ENCODE data around the gene PHAX.
"Not testable (repeated sequence)": the region's sequence is repeated elsewhere in the genome, so short reads cannot be mapped to it uniquely, and the experiment has no call there.

Gene PHAX

DNA sequence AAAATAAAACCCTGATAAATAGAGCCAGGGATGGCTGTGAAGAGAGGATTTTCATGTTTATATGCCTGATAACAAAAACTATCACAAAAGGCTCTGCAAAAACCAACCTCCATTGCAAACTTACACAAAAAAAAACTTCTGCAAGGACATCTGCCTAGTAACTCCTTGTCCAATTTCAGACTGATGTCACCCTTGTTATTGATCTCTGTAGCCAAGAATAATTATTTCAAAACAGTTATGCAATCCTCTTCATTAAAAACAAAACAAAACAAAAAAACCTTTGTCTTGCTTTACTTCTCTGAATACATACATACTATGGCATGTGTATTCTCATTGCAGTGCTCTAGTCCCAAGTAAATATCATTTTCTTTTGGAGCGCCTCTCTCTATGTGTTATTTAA, 49.7 kb downstream of the PHAX start:
- Histone ChIP-seq H3K4me1 (ENCODE audit: control insufficient read depth, insufficient read depth, low read length) (no peaks in the 10 kb centered on the region), H3K4me3 (ENCODE audit: insufficient read depth, low read depth, low read length) (no peak overlapping the region), H3K27me3 (ENCODE audit: control insufficient read depth, insufficient read depth, low read length, poor library complexity, severe bottlenecking) (no peaks in the 10 kb centered on the region), H3K27ac (ENCODE audit: insufficient read depth, low read depth, low read length, poor library complexity, severe bottlenecking) (no peak overlapping the region), H3K9me3 (ENCODE audit: control insufficient read depth, low read length) (peaks cover 2% of the 10 kb centered on the region), H3K36me3 (ENCODE audit: control insufficient read depth, insufficient read depth, low read length) (no peaks in the 10 kb centered on the region)
- WGBS, 2 experiments: 87 to 97% methylated on average over 1 of the region's 1 CpG

DNA sequence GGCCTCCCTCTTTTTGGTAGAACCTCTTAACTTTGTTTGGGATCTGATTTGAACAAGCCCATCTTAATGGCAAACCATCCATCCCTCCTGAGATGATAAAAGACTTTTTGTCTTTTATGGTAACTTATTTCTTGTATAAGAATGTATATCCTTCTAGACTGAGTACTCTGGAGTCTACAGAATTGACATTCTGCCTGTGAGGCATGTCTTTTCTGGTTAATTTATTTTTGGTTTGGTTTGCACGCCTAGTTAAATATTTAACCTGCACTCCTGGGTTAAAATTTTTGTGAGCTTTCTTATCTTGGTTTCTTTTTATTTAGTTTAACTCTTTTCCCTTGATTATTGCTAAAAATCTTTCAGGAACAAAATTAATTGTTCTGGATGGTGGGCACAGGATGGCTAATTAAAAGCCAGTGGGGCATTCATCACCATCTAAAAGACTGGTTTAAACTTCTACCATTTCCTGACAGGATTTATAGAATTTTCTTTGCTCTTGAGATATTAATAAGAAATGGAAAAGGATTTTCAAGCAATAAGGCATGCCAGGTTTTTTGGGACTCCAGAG, 50.3 kb downstream of the PHAX start:
- Histone ChIP-seq H3K36me3 (ENCODE audit: control insufficient read depth, insufficient read depth, low read length) (no peaks in the 10 kb centered on the region), H3K4me1 (ENCODE audit: control insufficient read depth, insufficient read depth, low read length) (no peaks in the 10 kb centered on the region)
- 78 to 80% methylated on average over 1 of the region's 1 CpG for WGBS, 2 experiments

DNA sequence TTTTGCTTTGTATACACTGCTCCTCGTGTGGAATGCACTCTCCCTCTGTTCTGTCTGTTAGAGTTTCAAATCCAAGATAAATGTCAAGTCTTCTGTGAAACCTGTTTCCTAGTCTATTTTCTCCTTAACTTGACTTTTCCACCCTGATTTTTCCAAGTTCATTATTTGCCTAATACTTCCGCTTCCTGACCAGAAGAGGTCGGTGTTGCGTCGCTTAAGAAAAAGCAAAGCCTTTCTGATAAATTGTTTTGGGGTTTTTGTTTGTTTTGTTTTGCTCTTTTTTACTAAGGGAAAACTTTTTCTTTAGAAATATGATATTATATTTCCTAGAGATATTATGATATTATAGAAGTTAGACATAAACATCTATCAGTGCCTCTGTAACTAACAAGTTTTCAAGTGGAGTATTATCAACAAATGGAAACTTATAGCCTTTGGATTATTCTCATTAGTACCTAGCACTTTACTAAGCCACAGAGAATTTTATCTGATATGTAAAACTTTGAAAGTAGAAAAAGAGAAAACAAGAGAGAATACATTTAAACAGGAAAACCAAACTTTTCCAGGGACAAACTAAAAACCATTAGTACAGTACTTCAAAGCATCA, 55.8 kb downstream of the PHAX start:
- Histone ChIP-seq H3K4me1 (ENCODE audit: control insufficient read depth, insufficient read depth, low read length) (peaks cover 5% of the 10 kb centered on the region), H3K36me3 (ENCODE audit: control insufficient read depth, insufficient read depth, low read length) (no peaks in the 10 kb centered on the region), H3K27ac (ENCODE audit: insufficient read depth, low read depth, low read length, poor library complexity, severe bottlenecking) (no peak overlapping the region), H3K4me3 (ENCODE audit: insufficient read depth, low read depth, low read length) (no peak overlapping the region), H3K9me3 (ENCODE audit: control insufficient read depth, low read length) (no peaks in the 10 kb centered on the region), H3K27me3 (ENCODE audit: control insufficient read depth, insufficient read depth, low read length, poor library complexity, severe bottlenecking) (no peaks in the 10 kb centered on the region)
- WGBS, 2 experiments: 0 to 2% methylated on average over 2 of the region's 5 CpGs

More for the DNA sequence above, 50.3 kb downstream of the PHAX start:
- Histone ChIP-seq H3K9me3 (ENCODE audit: control insufficient read depth, low read length) (no peaks in the 10 kb centered on the region), H3K27me3 (ENCODE audit: control insufficient read depth, insufficient read depth, low read length, poor library complexity, severe bottlenecking) (no peaks in the 10 kb centered on the region), H3K4me3 (ENCODE audit: insufficient read depth, low read depth, low read length) (no peak overlapping the region), H3K27ac (ENCODE audit: insufficient read depth, low read depth, low read length, poor library complexity, severe bottlenecking) (no peak overlapping the region)

DNA sequence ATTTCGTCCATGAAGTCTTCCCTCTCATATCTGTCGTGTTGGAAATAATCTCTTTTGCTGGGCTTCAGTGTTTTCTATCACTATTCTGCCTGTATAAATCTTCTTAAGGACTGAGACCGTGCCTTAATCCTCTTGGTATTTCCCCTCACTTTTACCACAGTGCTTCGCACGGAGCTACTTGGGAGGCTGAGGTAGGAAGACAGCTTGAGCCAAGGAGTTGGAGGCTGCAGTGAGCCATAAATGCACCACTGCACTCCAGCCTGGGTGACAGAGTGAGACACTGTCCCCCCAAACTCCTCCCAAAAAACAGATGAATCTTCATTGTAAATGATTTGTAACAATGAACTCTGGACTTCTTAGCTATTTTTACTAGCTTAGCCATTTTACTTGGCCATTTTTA, 57.8 kb downstream of the PHAX start:
- WGBS, 2 experiments: 59 to 66% methylated on average over 5 of the region's 5 CpGs
- no peaks in the 10 kb centered on the region for H3K9me3 ChIP-seq (ENCODE audit: control insufficient read depth, low read length)
- H3K36me3 ChIP-seq (ENCODE audit: control insufficient read depth, insufficient read depth, low read length): no peaks in the 10 kb centered on the region
- H3K27ac ChIP-seq (ENCODE audit: insufficient read depth, low read depth, low read length, poor library complexity, severe bottlenecking): no peak overlapping the region
- H3K4me3 ChIP-seq (ENCODE audit: insufficient read depth, low read depth, low read length): no peak overlapping the region
- H3K4me1 ChIP-seq (ENCODE audit: control insufficient read depth, insufficient read depth, low read length): peaks cover 5% of the 10 kb centered on the region
- no peaks in the 10 kb centered on the region for H3K27me3 ChIP-seq (ENCODE audit: control insufficient read depth, insufficient read depth, low read length, poor library complexity, severe bottlenecking)

DNA sequence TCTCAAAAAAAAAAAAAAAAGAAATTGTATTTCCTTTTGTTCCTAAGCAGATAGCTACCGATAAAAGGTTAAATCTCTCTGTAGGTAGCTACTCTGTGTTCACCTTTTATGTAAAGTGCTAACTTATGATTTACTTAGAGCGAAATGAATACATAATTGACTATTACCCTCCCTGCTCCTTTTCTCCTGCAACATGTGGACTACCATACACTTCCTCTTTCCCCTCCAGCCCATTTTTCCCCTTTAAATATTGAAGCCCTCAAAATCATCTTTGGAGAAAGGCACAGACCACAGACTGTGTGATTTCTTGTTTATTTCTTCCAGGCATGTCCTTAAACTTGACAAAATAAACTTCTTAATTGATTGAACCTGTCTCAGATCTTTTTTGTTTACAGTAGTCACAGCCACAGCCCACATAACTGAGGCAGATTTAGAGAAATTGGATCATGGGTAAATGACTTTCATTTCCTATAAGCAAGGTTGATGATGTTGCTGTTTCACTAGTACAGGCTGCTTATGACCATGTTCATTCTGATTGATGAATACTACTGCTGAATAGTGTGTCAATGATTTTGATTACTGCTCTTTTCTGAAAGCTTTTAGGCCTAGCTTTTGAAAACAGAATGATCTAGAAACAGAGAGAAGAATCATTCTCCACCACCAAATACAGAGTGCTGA, 59.2 kb downstream of the PHAX start:
- 90 to 100% methylated on average over 2 of the region's 2 CpGs for WGBS, 2 experiments
- Histone ChIP-seq H3K27me3 (ENCODE audit: control insufficient read depth, insufficient read depth, low read length, poor library complexity, severe bottlenecking) (no peaks in the 10 kb centered on the region), H3K36me3 (ENCODE audit: control insufficient read depth, insufficient read depth, low read length) (no peaks in the 10 kb centered on the region), H3K4me1 (ENCODE audit: control insufficient read depth, insufficient read depth, low read length) (peaks cover 5% of the 10 kb centered on the region), H3K27ac (ENCODE audit: insufficient read depth, low read depth, low read length, poor library complexity, severe bottlenecking) (no peak overlapping the region), H3K9me3 (ENCODE audit: control insufficient read depth, low read length) (no peaks in the 10 kb centered on the region), H3K4me3 (ENCODE audit: insufficient read depth, low read depth, low read length) (no peak overlapping the region)

DNA sequence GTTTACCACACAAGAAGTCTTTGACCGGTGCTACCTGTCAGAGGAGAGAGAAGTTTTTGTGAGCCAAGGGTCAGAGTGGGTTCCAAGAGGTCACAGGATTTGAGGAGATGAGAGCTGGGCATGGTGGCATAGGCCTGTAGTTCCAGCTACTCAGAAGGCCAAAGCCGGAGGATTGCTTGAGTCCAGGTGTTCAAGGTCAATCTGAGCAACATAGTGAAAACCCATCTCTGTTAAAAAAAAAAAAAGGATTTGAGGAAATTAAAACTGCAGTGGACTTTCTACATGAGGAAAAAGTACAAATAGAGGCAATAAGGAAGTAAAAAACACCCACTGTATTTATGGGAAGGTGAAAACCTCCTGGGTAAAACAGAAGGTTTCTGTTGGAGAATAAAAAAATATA, 63.8 kb downstream of the PHAX start:
- H3K36me3 ChIP-seq (ENCODE audit: control insufficient read depth, insufficient read depth, low read length): no peaks in the 10 kb centered on the region
- WGBS, 2 experiments: 90 to 95% methylated on average over 2 of the region's 2 CpGs
- H3K27me3 ChIP-seq (ENCODE audit: control insufficient read depth, insufficient read depth, low read length, poor library complexity, severe bottlenecking): no peaks in the 10 kb centered on the region
- no peak overlapping the region for H3K4me3 ChIP-seq (ENCODE audit: insufficient read depth, low read depth, low read length)
- no peaks in the 10 kb centered on the region for H3K4me1 ChIP-seq (ENCODE audit: control insufficient read depth, insufficient read depth, low read length)
- H3K9me3 ChIP-seq (ENCODE audit: control insufficient read depth, low read length): no peaks in the 10 kb centered on the region
- H3K27ac ChIP-seq (ENCODE audit: insufficient read depth, low read depth, low read length, poor library complexity, severe bottlenecking): no peak overlapping the region

DNA sequence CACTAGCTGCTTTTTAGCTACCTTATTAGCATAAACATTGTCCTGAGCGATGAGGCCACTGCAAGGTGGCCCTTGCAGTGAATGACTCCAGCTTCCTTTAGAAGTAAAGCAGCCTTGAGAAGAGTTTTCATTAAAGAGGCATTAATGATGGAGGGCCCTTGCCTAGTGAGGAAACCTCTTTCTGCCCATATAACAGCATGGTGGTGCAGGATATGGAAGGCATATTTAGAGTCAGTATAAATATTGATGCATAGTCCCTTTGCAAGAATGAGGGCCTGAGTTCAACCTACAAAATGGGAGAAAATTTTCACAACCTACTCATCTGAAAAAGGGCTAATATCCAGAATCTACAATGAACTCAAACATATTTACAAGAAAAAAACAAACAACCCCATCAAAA, 69.4 kb downstream of the PHAX start:
- not testable (repeated sequence) for H3K4me3 ChIP-seq (ENCODE audit: insufficient read depth, low read depth, low read length); H3K9me3 ChIP-seq (ENCODE audit: control insufficient read depth, low read length); H3K27me3 ChIP-seq (ENCODE audit: control insufficient read depth, insufficient read depth, low read length, poor library complexity, severe bottlenecking); H3K27ac ChIP-seq (ENCODE audit: insufficient read depth, low read depth, low read length, poor library complexity, severe bottlenecking); H3K36me3 ChIP-seq (ENCODE audit: control insufficient read depth, insufficient read depth, low read length); H3K4me1 ChIP-seq (ENCODE audit: control insufficient read depth, insufficient read depth, low read length)
- 89 to 91% methylated on average over 1 of the region's 1 CpG for WGBS, 2 experiments

DNA sequence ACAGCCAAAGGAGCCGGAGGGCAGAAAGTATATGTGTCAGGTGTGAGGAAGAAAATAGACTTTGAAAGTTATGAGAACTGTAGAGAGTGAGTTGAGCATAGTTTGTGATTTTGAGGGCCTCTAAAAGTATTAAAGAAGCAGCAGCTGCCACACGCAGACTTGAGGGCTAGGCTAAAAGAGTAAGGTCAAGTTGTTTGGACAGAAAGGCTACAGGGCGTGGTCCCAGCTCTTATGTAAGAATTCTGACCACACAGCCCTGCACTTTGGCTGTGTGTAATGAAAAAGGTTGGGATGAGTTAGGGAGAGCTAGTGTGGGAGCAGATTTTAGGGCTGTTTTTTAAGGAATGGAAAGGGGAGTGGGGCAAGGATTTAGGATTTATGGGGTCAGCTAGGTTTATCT, 70.9 kb downstream of the PHAX start:
- H3K27me3 ChIP-seq (ENCODE audit: control insufficient read depth, insufficient read depth, low read length, poor library complexity, severe bottlenecking); H3K9me3 ChIP-seq (ENCODE audit: control insufficient read depth, low read length); H3K27ac ChIP-seq (ENCODE audit: insufficient read depth, low read depth, low read length, poor library complexity, severe bottlenecking); H3K4me3 ChIP-seq (ENCODE audit: insufficient read depth, low read depth, low read length); H3K36me3 ChIP-seq (ENCODE audit: control insufficient read depth, insufficient read depth, low read length); H3K4me1 ChIP-seq (ENCODE audit: control insufficient read depth, insufficient read depth, low read length): not testable (repeated sequence)
- WGBS, 2 experiments: 92 to 97% methylated on average over 3 of the region's 3 CpGs

DNA sequence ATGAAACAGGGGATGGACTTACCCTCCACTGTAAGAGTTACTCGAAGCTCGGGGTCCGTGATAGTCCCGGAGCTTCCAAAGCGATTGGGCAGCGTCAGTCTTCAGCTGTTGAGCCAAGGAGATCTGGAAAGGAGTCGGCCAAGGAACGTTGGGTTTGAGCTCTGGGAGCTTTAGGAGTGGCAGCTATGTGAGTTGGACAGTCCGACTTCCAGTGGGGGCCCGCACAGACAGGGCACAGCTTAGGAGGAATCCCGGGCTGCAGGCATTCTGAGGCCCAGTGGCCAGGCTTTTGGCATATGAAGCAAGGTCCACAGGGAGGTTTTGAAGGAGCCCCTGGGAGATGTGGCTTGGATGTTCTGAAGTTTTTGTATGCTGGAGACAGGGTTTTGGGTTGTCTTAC, 72.7 kb downstream of the PHAX start:
- H3K4me3 ChIP-seq (ENCODE audit: insufficient read depth, low read depth, low read length): no peak overlapping the region
- no peaks in the 10 kb centered on the region for H3K27me3 ChIP-seq (ENCODE audit: control insufficient read depth, insufficient read depth, low read length, poor library complexity, severe bottlenecking)
- no peaks in the 10 kb centered on the region for H3K9me3 ChIP-seq (ENCODE audit: control insufficient read depth, low read length)
- H3K36me3 ChIP-seq (ENCODE audit: control insufficient read depth, insufficient read depth, low read length): no peaks in the 10 kb centered on the region
- no peaks in the 10 kb centered on the region for H3K4me1 ChIP-seq (ENCODE audit: control insufficient read depth, insufficient read depth, low read length)
- WGBS, 2 experiments: 81% methylated on average over 11 of the region's 11 CpGs
- no peak overlapping the region for H3K27ac ChIP-seq (ENCODE audit: insufficient read depth, low read depth, low read length, poor library complexity, severe bottlenecking)

DNA sequence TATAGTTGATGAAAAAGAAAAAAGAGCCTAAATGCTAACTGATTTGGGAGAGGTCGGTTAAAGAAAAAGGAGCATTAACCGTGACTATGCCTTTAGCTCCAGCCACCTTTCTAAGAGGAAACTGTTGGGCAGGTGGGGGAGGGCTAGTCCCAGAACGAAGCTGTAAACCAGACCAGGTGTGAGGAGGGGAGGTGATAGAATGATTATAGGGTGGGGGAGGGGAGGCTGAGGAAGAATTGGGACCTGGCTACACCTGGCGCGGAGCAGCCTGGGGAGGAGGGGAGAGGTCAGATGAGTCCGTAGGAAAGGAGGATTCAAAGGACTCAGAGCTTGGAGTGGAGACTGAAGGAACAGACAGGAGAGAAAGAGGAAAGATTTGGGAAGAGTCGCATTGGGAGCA, 73.4 kb downstream of the PHAX start:
- Histone ChIP-seq H3K27ac (ENCODE audit: insufficient read depth, low read depth, low read length, poor library complexity, severe bottlenecking) (no peak overlapping the region), H3K4me1 (ENCODE audit: control insufficient read depth, insufficient read depth, low read length) (no peaks in the 10 kb centered on the region), H3K4me3 (ENCODE audit: insufficient read depth, low read depth, low read length) (no peak overlapping the region), H3K9me3 (ENCODE audit: control insufficient read depth, low read length) (no peaks in the 10 kb centered on the region), H3K27me3 (ENCODE audit: control insufficient read depth, insufficient read depth, low read length, poor library complexity, severe bottlenecking) (no peaks in the 10 kb centered on the region), H3K36me3 (ENCODE audit: control insufficient read depth, insufficient read depth, low read length) (no peaks in the 10 kb centered on the region)
- WGBS, 2 experiments: 62 to 70% methylated on average over 7 of the region's 7 CpGs
